HG03460 (cell line): ENCODE results near the gene FHAD1.
"Not testable (repeated sequence)": the region's sequence is repeated elsewhere in the genome, so short reads cannot be mapped to it uniquely, and the experiment has no call there.

ENCODE experiments used
- ATAC-seq: cut with Tn5 transposase; IDR thresholded peaks from one replicate; pipeline ENCODE4 v1.9.1; 2021; ENCODE audit not compliant: unreplicated experiment

The FHAD1 gene

DNA sequence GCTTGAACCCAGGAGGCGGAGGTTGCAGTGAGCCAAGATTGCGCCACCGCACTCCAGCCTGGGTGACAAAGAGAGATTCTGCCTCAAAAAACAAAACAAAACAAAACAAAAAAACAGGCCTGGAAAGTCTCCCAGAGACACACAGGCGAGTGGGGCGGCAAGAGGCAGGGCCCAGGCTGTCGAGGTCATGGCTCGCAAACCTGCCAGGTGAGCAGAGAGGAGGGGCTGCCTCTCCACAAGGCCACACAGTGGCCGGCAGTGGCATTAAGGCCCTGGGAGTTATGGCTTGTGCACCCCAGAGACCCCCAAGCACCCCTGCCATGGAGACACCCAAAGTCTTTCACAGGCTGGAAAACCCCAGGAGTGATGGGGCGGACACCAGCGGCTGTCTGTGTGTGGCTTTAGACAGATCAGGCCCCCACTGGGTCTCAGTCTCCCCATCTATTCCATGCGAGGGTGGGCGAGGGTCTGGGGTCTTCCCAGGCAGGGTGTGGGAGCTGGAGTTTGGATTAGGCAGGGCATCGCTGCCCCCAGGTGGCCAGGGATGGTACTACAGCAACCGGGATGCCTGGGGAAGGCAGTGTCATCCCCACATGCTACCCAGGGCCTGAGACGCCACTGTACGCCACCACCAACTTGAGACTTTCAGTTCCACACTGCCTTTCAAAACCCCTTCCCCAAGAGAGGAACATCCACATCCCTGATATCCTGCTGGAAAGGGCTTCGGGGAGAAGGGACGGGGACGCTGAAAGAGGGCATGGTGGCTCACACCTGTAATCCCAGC, 184.0 kb downstream of the FHAD1 start:
- no peak for ATAC-seq

DNA sequence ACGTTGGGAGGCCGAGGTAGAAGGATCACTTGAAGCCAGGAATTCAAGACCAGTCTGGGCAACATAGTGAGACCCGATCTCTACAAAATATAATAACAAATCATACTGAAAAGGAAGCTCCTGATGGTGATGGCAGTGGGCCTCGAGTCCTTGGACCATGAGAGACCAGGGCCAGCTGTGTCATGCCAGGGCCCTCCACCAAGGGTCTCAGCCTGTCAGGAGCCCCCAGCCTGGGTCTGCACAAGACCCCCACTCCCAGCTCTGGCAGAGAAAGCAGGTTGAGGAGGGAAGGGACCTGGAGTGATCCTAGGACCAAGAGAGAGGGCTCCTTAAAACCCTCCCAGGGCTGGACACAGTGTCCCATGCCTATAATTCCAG, 184.5 kb downstream of the FHAD1 start:
- no peak for ATAC-seq

DNA sequence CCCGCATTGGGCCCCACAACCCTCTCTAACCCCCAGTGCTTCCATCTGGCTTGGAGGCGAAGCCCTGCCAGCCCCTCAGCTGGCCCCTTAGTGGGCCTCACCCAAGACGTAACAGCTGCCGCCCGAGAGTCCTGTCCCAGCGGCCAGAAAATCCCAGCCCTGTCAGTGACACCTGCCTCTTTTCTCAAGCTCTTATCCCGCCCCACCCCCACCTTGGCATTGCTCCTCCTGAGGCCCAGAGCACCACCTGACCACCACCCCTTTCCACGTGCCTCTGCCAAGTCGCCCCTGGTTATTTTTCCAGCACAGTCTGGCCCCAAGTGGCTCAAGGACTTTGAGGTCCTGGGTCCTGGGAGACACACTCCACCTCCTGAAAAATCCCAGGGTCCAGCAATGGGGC, 185.3 kb downstream of the FHAD1 start:
- ATAC-seq = no peak

DNA sequence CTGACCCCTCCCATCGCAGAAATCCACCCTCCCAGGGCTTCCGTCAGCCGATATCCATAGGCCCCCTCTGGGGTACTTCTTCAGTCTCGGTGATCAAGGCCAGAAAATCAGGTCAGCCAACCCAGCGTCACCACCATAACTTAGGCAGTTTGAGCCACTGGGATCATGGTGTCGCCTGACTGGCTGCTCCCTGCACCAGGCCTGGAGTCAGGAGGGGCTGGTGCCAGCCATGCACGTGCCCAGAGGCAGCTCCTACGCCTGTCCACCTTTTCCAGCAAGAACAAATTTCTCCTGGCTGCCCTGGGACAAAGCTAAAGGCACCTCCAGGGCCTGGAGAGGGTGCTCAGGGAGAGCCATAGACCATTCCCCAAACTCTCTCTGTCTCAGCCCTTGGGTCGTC, 186.4 kb downstream of the FHAD1 start:
- no peak for ATAC-seq

DNA sequence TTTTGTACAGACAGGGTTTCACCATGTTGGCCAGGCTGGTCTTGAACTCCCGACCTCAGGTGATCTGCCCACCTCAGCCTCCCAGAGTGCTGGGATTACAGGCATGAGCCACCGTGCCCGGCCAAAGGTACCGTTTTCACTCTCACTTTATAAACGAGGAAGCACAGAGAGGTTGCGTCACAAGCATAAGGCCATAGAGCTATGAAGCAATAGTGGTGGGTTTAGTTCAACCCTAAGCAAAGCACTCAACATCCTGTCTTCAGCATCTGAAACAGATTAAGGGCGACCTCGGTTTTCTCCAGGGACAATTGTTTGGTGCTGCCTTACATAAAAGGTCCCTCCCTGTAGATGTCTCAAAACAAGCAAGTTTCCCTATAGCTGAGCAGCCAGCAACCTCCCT, 187.7 kb downstream of the FHAD1 start:
- not testable (repeated sequence) for ATAC-seq

DNA sequence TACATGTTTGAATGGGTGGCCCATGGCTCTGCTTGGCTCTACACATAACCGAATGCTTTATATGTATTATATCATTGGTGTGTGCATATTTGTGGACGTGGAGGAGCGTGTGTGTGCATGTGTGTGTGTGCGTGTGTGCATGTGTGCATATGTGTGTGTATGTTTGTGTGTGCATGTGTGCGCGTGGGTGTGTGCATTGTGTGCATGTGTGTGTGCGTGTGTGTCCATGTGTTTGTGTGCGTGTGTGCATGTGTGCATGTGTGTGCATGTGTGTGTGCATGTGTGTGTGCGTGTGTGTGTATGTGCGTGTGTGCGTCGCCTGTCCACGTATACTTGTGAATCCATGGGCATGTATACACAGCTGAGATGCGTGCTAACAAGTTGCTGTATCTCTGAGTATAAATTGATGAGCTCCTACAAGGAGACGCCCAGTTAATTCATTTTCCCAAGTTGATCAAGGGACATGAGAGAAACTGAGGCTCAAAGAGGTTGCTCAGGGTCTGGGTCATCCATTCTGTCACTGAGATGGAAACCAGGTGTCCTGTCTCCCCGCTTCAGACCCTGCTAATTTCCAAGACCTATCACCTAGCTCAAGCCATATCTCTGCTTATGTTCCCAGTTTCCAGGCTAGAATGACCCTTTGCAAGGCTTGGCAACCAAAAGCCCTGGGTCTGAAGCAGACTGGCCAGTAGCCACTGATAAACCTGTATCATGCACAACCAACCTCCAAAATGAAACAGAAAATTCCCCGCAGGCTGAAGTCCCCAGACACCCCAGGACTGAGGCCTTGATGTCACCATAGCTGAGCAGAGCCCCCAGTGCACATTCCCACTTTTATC, 188.4 kb downstream of the FHAD1 start:
- ATAC-seq = no peak

DNA sequence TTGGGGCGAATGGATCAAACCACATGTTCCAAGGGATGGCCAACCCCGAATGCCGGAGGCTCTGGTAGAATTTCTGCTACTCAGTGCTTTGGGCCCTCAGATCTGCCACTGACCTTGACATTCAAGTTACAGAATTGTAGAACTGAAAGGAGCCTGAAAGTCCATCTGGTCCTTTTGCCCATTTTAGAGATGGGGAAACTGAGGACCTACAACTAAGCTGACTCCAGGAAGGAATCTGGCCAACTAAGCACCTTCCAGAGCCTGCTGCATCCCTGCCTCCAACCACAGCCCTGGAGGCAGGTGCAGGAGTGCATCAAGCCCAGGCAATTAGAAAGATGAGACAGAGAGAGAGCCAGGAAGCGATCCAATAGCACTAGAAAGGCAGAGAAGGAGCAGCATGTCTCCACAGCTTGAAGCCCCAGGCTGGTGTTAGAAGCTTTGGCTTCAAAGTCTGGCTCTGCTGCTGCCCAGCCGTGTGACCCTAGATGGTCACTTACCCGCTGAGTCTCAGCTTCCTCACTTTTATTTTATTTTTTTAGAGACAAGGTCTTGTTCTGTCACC, 189.9 kb downstream of the FHAD1 start:
- ATAC-seq = no peak

DNA sequence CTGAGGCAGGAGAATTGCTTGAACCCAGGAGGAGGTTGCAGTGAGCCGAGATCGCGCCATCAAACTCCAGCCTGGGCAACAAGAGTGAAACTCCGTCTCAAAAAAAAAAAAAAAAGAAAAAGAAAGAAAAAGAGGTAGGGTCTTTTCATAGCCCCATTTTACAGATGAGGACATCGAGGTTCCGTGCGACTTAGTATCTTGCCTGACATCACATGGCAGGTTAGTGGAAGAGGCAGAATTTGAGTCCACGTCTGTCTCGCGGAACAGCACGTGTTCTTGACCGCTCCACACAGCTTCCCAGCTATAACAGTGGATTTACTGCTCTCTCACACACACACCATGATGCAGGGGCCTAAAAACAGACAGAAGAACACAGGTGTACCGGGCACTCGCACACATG, 192.3 kb downstream of the FHAD1 start:
- ATAC-seq = no peak

DNA sequence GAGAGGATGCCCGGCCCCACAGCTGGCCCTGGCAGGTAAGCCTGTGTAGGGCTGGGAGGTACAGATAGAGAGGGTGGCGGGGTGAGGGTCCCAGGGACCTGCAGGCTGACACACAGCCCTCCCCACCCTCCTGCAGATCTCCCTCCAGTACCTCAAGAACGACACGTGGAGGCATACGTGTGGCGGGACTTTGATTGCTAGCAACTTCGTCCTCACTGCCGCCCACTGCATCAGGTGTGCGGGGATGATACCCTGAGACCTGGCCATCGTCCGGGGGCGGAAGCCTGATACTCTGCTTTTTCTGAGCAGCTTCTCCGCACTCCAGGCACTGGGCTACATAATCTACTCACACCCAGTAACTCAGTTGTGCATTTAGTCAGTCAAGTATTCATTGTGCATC, 193.3 kb downstream of the FHAD1 start:
- no peak for ATAC-seq

DNA sequence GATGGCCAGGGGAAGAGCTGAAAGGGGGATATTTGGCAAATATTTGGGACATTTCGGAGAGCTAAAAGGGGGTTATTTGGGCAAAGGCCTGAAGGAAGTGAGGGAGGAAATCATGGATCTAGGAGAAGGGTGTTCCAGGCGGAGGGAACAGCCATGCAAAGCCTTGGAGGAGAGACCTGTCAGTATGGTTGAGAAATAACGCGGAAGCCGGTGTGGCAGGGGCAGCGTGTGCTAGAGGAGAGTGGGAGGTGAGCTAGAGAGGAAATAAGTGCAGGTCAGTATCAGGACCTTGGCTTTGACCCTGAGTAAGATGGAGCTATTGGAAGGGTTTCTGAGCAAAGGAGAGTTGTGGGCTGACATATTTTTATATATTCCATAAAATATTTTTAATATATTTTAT, 194.2 kb downstream of the FHAD1 start:
- ATAC-seq = no peak

DNA sequence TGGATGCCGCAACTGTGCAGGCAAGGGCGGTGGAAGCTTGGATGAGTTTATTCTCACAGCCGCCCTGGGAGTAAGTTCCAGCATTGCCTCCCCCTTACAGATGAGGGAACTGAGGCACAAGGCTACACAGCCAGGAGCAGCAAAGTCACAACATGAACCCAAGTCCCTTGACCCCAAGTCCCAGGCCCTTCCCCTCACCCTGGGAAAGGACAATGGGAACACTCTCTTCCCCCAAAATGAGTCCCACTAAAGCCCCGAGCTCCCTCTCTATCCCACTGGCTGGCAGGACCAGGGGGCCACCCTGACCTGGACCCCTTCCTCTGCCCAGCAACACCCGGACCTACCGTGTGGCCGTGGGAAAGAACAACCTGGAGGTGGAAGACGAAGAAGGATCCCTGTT, 195.1 kb downstream of the FHAD1 start:
- no peak for ATAC-seq

DNA sequence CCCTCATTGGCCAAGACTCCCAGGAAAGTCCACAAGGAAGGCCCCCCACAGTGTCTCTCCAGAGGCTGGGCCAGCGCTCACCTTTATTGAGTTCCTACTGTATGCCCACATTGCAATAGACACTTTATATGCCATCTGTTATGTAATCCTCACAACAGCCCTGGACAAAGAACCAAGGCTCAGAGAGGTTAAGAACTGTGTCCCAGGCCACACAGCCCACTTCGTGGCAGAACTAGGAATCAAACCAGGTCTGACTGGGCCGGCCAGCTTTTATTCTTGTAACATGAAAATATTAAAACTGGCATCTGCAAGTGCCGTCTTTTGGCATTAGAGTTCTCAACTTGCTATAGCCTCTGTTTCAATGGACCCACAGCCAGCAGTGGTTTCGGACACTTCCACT, 195.7 kb downstream of the FHAD1 start:
- no peak for ATAC-seq

DNA sequence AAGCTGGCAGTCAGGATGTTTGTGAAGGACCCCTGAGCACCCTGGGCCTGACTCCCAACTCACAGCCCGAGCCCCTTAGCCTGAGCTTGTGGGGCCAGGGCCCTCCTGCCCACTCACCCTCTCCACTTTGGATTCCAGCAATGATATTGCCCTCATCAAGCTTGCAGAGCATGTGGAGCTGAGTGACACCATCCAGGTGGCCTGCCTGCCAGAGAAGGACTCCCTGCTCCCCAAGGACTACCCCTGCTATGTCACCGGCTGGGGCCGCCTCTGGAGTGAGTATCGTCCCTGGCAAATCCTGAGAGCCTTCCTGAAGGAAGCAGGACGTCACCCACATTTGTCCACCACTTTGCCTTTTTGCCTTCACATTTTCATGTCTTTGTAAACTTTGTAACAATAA, 196.3 kb downstream of the FHAD1 start:
- no peak for ATAC-seq

DNA sequence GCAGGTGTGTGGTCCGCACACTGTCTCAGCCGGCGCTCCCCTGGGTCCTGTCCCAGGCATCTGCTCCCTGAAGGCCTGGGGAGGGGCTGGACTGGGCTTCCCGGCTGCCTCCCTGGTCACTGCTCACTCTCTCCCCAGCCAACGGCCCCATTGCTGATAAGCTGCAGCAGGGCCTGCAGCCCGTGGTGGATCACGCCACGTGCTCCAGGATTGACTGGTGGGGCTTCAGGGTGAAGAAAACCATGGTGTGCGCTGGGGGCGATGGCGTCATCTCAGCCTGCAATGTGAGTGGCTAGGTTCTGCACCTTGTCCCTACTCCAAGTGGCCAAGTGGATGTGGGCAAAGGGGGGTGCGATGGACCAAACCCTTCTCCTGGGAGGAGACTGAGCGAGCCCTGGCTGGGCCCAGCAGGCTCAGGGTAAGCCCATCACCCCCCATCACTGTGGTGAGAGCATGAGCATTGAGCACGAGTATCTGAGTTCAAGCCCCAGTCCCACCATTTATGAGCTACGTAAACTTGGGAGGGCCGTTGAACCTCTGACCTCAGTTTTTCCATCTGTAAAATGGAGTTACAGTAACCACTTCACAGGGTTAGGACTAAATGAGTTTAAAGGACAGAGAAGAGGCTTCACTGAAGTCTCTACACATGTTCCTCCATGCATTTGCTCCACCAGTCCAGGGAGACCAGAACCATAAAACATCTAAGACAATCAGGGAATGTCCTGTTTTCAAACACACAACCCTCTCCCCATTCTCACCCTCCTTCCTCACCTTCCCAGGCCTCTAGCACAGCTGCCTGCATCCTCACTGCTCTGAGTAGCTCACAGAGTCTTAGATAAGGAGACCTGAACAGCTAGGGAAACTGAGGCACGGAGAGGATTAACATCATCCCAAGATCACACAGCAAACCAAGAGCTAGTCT, 197.7 kb downstream of the FHAD1 start:
- no peak for ATAC-seq

DNA sequence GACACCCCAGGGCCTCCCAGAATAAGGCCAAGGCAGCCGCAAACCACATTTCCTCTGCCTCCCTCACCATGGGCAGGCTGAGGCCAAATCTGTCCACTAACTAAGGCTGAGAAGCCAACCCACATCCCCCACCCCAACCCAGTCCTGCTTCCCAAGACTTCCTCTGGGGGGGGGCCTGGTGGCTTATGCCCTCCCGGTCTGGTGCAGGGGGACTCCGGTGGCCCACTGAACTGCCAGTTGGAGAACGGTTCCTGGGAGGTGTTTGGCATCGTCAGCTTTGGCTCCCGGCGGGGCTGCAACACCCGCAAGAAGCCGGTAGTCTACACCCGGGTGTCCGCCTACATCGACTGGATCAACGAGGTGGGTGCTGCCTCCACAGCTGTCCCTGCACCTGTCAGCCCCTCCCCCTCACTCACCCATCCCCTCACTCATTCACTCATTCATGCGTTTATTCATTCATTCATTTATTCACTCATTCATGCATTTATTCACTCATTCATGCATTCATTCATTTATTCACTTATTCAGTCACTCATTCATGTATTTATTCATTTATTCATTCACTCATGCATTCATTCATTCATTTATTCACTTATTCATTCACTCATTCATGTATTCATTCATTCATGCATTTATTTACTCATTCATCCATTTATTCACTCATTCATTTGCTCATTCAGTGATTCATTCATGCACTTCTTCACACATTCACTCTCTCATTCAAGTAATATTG, 198.5 kb downstream of the FHAD1 start:
- no peak for ATAC-seq

DNA sequence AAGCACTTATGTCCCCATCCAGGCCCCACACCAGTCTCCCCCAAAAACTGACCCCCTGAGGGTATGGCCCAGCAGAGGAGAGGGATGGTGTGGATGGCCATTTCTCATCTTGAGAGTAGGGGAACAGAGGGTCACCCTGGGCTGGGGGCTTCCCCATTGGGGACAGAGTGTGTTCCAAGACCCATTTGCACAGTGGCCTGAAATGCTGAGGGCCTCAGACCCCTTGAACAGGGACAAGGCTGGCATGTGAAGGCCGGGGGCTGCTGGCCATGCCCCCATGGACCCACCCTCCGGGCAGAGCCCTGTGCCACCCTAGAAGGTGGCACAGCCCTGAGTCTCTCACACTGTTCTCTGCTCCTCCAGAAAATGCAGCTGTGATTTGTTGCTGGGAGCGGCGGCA, 199.2 kb downstream of the FHAD1 start:
- no peak for ATAC-seq
